Gastroesophageal sphincter (tissue), 3 donors: ENCODE measurements around the gene VWA7.
A peak's percentile ranks its signal among the peaks of the same experiment; 100 is the strongest.

Experiments
- CTCF ChIP-seq, 4 experiments: fragments of 200-600 bp in 2 of 4; fragments of 450-650 bp in 2 of 4; sonication (generic) in 1 of 4; IDR thresholded peaks; one replicate each; pipeline ENCODE4 v1.5.1; 2017 to 2019; ENCODE audit warnings: antibody characterized with exemption in 4 of 4, mild to moderate bottlenecking in 2 of 4, moderate library complexity in 2 of 4
- EP300 ChIP-seq: sonication (generic); formaldehyde crosslinking; IDR thresholded peaks from one replicate; pipeline ENCODE4 v1.6.1; 2017; ENCODE audit warnings: antibody characterized with exemption, mild to moderate bottlenecking
- POLR2A ChIP-seq, 2 donors: fragments of 450-650 bp; IDR thresholded peaks; one replicate each; pipeline ENCODE4 v1.6.1; 2017; ENCODE audit warnings: antibody characterized with exemption in 2 of 2, mild to moderate bottlenecking in 2 of 2, moderate library complexity in 1 of 2

DNA sequence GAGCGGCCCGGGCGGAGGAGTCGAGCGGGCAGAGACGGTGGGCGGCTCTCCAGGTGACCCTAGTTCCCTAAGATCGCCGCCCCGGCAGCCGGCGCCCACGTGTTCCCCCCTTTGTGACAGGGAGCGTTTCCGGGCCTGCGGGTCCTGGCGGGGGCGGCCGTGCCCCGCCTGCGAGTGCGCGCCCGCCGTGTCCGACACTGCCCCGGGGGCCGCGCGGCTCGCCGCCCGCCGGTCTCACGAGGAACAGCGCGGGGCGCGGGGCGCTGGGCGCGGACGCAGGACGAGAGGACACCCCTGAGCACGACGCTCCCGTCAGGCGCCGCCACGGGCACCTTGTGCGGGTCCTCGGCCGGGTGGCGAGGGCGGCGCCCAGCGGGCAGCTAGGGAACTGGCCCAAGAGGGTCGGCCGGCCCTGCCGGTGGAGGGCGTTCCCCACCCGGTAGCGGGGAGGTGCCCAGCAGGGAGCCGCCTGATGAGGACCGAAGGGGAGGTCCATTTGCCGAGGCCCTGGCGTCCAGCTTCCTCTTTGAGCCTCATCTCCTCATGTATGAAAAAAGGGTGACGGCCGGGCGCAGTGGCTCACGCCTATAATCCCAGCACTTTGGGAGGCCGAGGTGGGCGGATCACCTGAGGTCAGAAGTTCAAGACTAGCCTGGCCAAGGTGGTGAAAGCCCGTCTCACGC is 18.6 kb upstream of the VWA7 start, which contains the start of gene VARS1:
- TF ChIP-seq CTCF (IDR thresholded peaks at IDR 0.05) (peak in 3 of 4 experiments; percentile 91 to 96 (median 96)), EP300 (no peak), POLR2A (IDR thresholded peaks at IDR 0.05) (peak; percentile 27 to 69)
